Measurements from ENCODE around the gene APOBEC3A. TPM values are rescaled to one million over a fixed set of nuclear protein-coding genes. Genes with fewer than 3 reads are reported as not detected.

Gene APOBEC3A
- total and polyA plus RNA-seq, 2 of the 13 experiments (the other 11 are each of a cell fraction or from before 2014, with no cell fraction given) = not detected

DNA sequence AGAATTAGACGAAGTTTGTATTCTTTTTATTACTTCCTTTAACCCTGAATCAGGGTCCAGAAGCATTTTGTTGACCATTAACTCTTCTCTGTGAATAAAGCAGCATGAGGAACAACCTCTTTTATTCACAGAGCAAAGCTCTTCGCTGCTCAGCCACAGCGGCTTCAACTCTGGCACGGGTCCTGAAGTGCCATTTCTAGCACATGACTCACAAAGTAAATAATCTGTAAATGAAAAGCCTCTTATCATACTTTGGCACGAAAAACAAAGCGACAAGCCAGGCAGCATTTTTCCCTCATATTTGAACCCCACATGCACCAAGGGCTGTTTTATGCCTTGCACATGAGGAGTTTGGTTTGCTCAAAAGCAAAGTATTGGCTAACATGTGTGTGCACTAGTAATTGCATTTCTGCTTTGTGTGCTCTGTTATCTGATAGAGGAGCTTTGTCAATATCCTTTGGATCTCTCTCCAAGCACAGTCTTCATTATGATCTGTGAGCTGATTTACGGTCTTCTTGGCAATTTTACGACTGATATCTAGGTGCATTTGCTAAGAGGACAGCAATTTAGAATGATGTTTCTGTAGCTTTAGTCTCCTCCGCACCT, 33.0 kb upstream of the APOBEC3A start (continued):
- TF ChIP-seq, protein P1, sequence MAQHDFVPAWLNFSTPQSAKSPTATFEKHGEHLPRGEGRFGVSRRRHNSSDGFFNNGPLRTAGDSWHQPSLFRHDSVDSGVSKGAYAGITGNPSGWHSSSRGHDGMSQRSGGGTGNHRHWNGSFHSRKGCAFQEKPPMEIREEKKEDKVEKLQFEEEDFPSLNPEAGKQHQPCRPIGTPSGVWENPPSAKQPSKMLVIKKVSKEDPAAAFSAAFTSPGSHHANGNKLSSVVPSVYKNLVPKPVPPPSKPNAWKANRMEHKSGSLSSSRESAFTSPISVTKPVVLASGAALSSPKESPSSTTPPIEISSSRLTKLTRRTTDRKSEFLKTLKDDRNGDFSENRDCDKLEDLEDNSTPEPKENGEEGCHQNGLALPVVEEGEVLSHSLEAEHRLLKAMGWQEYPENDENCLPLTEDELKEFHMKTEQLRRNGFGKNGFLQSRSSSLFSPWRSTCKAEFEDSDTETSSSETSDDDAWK (CRISPR knock-in tag; IDR thresholded peaks at IDR 0.05) = no peak
- no peak for TF ChIP-seq RORA (CRISPR knock-in tag; IDR thresholded peaks at IDR 0.05)
- TF ChIP-seq FIP1L1 (IDR thresholded peaks at IDR 0.05; ENCODE audit: borderline replicate concordance, insufficient read depth, low read depth, low read length) = no peak
- TF ChIP-seq MIER2 (CRISPR knock-in tag; IDR thresholded peaks at IDR 0.05) = peak; percentile 56; the same call in 1 of the 2 replicates
- no peak for TF ChIP-seq ZFP36L2 (CRISPR knock-in tag; IDR thresholded peaks at IDR 0.05)
- TF ChIP-seq, protein P2, sequence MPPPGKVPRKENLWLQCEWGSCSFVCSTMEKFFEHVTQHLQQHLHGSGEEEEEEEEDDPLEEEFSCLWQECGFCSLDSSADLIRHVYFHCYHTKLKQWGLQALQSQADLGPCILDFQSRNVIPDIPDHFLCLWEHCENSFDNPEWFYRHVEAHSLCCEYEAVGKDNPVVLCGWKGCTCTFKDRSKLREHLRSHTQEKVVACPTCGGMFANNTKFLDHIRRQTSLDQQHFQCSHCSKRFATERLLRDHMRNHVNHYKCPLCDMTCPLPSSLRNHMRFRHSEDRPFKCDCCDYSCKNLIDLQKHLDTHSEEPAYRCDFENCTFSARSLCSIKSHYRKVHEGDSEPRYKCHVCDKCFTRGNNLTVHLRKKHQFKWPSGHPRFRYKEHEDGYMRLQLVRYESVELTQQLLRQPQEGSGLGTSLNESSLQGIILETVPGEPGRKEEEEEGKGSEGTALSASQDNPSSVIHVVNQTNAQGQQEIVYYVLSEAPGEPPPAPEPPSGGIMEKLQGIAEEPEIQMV (CRISPR knock-in tag; IDR thresholded peaks at IDR 0.05; ENCODE audit: low read depth) = no peak
- no peak for TF ChIP-seq ZNF446 (CRISPR knock-in tag; IDR thresholded peaks at IDR 0.05)
- no peak for TF ChIP-seq POLR2G (IDR thresholded peaks at IDR 0.05; ENCODE audit: low read depth, low read length)
- TF ChIP-seq NR2F6 (IDR thresholded peaks at IDR 0.05) = peak; percentile 49; the same call in 1 of the 2 replicates
- peak; percentile 64; the same call in 1 of the 2 replicates for TF ChIP-seq NR2F6 (CRISPR knock-in tag; IDR thresholded peaks at IDR 0.05)
- no peak for TF ChIP-seq KDM5B (CRISPR knock-in tag; IDR thresholded peaks at IDR 0.05; ENCODE audit: borderline replicate concordance)
- no peak for TF ChIP-seq ZNF530 (CRISPR knock-in tag; IDR thresholded peaks at IDR 0.05; ENCODE audit: low read depth)
- no peak for TF ChIP-seq SMARCE1 (IDR thresholded peaks at IDR 0.05; ENCODE audit: borderline replicate concordance)
- TF ChIP-seq, protein P3, sequence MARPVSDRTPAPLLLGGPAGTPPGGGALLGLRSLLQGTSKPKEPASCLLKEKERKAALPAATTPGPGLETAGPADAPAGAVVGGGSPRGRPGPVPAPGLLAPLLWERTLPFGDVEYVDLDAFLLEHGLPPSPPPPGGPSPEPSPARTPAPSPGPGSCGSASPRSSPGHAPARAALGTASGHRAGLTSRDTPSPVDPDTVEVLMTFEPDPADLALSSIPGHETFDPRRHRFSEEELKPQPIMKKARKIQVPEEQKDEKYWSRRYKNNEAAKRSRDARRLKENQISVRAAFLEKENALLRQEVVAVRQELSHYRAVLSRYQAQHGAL (CRISPR knock-in tag; IDR thresholded peaks at IDR 0.05; ENCODE audit: not compliant biosample characterization) = no peak
- no peak for TF ChIP-seq PHF5A (CRISPR knock-in tag; IDR thresholded peaks at IDR 0.05; ENCODE audit: low read depth, unreplicated experiment)
- TF ChIP-seq, protein P4, sequence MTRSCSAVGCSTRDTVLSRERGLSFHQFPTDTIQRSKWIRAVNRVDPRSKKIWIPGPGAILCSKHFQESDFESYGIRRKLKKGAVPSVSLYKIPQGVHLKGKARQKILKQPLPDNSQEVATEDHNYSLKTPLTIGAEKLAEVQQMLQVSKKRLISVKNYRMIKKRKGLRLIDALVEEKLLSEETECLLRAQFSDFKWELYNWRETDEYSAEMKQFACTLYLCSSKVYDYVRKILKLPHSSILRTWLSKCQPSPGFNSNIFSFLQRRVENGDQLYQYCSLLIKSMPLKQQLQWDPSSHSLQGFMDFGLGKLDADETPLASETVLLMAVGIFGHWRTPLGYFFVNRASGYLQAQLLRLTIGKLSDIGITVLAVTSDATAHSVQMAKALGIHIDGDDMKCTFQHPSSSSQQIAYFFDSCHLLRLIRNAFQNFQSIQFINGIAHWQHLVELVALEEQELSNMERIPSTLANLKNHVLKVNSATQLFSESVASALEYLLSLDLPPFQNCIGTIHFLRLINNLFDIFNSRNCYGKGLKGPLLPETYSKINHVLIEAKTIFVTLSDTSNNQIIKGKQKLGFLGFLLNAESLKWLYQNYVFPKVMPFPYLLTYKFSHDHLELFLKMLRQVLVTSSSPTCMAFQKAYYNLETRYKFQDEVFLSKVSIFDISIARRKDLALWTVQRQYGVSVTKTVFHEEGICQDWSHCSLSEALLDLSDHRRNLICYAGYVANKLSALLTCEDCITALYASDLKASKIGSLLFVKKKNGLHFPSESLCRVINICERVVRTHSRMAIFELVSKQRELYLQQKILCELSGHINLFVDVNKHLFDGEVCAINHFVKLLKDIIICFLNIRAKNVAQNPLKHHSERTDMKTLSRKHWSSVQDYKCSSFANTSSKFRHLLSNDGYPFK (CRISPR knock-in tag; IDR thresholded peaks at IDR 0.05; ENCODE audit: borderline replicate concordance) = no peak
- no peak for TF ChIP-seq ZNF101 (CRISPR knock-in tag; IDR thresholded peaks at IDR 0.05; ENCODE audit: borderline replicate concordance, low read depth)
- TF ChIP-seq ZNF224 (CRISPR knock-in tag; IDR thresholded peaks at IDR 0.05) = no peak
- TF ChIP-seq, protein P5, sequence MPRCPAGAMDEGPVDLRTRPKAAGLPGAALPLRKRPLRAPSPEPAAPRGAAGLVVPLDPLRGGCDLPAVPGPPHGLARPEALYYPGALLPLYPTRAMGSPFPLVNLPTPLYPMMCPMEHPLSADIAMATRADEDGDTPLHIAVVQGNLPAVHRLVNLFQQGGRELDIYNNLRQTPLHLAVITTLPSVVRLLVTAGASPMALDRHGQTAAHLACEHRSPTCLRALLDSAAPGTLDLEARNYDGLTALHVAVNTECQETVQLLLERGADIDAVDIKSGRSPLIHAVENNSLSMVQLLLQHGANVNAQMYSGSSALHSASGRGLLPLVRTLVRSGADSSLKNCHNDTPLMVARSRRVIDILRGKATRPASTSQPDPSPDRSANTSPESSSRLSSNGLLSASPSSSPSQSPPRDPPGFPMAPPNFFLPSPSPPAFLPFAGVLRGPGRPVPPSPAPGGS (CRISPR knock-in tag; IDR thresholded peaks at IDR 0.05) = no peak
- no peak for TF ChIP-seq SIX4 (CRISPR knock-in tag; IDR thresholded peaks at IDR 0.05)
- TF ChIP-seq, protein P6, sequence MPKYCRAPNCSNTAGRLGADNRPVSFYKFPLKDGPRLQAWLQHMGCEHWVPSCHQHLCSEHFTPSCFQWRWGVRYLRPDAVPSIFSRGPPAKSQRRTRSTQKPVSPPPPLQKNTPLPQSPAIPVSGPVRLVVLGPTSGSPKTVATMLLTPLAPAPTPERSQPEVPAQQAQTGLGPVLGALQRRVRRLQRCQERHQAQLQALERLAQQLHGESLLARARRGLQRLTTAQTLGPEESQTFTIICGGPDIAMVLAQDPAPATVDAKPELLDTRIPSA (CRISPR knock-in tag; IDR thresholded peaks at IDR 0.05; ENCODE audit: borderline replicate concordance) = no peak
- no peak for TF ChIP-seq HOXA9 (CRISPR knock-in tag; IDR thresholded peaks at IDR 0.05; ENCODE audit: borderline replicate concordance)
